ENCODE data around the gene CDV3. TPM values are rescaled to one million over a fixed set of nuclear protein-coding genes. Genes with fewer than 3 reads are reported as not detected.
A peak's percentile ranks its signal among the peaks of the same experiment; 100 is the strongest.

CDV3 gene
- total RNA-seq, 8 experiments from 2014 or later: 77.4 to 233 (median 121) TPM

- H3K4me3 ChIP-seq: no peak overlapping the region
- in situ Hi-C loops (cut with MboI; ENCODE audit: low pct_unique_long_range_greater_than_20kb in 2 of 9, low sequenced_read_pairs in 9 of 9, unreplicated experiment in 9 of 9): loop anchor here in 1 of 9 experiments (25.0 kb wide), 1 partner anchor 856 kb away; no protein-coding TSS in a partner anchor
- ATAC-seq (replicated peaks in 6 of 8): peak in 2 of 8 experiments; percentile 50
- no peak overlapping the region for H3K27ac ChIP-seq
- no peaks in the 10 kb centered on the region for H3K4me1 ChIP-seq (replicated peaks in 1 of 2)
- 40 to 100% (median 80%) methylated on average over 1 to 5 of the region's 5 CpGs; no CpG with 5 or more reads in 3 of the 10 experiments for WGBS, 10 experiments
Measured at GRCh38 chr3:133592843-133593242, 19.4 kb downstream of the CDV3 start.

- Histone ChIP-seq H3K4me3 (no peak overlapping the region), H3K27ac (no peak overlapping the region), H3K4me1 (replicated peaks in 1 of 2) (no peaks in the 10 kb centered on the region)
- no peak for ATAC-seq (replicated peaks in 6 of 8)
- WGBS, 10 experiments: 75 to 94% (median 80%) methylated on average over 1 to 2 of the region's 2 CpGs; no CpG with 5 or more reads in 3 of the 10 experiments
- in situ Hi-C loops (cut with MboI; ENCODE audit: low pct_unique_long_range_greater_than_20kb in 2 of 9, low sequenced_read_pairs in 9 of 9, unreplicated experiment in 9 of 9): loop anchor here in 1 of 9 experiments (25.0 kb wide), 1 partner anchor 856 kb away; no protein-coding TSS in a partner anchor
Measured at GRCh38 chr3:133593243-133593642, 19.8 kb downstream of the CDV3 start.

GRCh38 chr3:133595341-133595740 lies 21.9 kb downstream of the CDV3 start:
- in situ Hi-C loops (cut with MboI; ENCODE audit: low pct_unique_long_range_greater_than_20kb in 2 of 9, low sequenced_read_pairs in 9 of 9, unreplicated experiment in 9 of 9): loop anchor here in 1 of 9 experiments (25.0 kb wide), 1 partner anchor 858 kb away; no protein-coding TSS in a partner anchor
- no peak overlapping the region for H3K4me3 ChIP-seq
- ATAC-seq (replicated peaks in 6 of 8): no peak
- no peaks in the 10 kb centered on the region for H3K4me1 ChIP-seq (replicated peaks in 1 of 2)
- no peak overlapping the region for H3K27ac ChIP-seq
- WGBS, 10 experiments: 40 to 100% (median 100%) methylated on average over 1 of the region's 1 CpG; no CpG with 5 or more reads in 3 of the 10 experiments

GRCh38 chr3:133598405-133598804 lies 24.9 kb downstream of the CDV3 start:
- no peak for ATAC-seq (replicated peaks in 6 of 8)
- Histone ChIP-seq H3K4me3 (no peak overlapping the region), H3K4me1 (replicated peaks in 1 of 2) (no peaks in the 10 kb centered on the region), H3K27ac (no peak overlapping the region)
- in situ Hi-C loops (cut with MboI; ENCODE audit: low pct_unique_long_range_greater_than_20kb in 2 of 9, low sequenced_read_pairs in 9 of 9, unreplicated experiment in 9 of 9): loop anchor here in 1 of 9 experiments (25.0 kb wide), 1 partner anchor 861 kb away; no protein-coding TSS in a partner anchor
- 63 to 100% (median 95%) methylated on average over 2 to 3 of the region's 3 CpGs for WGBS, 10 experiments

- 75 to 100% (median 86%) methylated on average over 1 to 2 of the region's 2 CpGs; no CpG with 5 or more reads in 5 of the 10 experiments for WGBS, 10 experiments
- peak in 2 of 8 experiments; percentile 25 to 32 for ATAC-seq (replicated peaks in 6 of 8)
- in situ Hi-C loops (cut with MboI; ENCODE audit: low pct_unique_long_range_greater_than_20kb in 2 of 9, low sequenced_read_pairs in 9 of 9, unreplicated experiment in 9 of 9): loop anchor here in 1 of 9 experiments (25.0 kb wide), 1 partner anchor 862 kb away; no protein-coding TSS in a partner anchor
Measured at GRCh38 chr3:133599280-133599679, 25.8 kb downstream of the CDV3 start.

GRCh38 chr3:133600572-133601081 lies 27.1 kb downstream of the CDV3 start:
- in situ Hi-C loops (cut with MboI; ENCODE audit: low pct_unique_long_range_greater_than_20kb in 2 of 9, low sequenced_read_pairs in 9 of 9, unreplicated experiment in 9 of 9): no loop called here
- Histone ChIP-seq H3K4me3 (no peak overlapping the region), H3K27ac (no peak overlapping the region), H3K4me1 (replicated peaks in 1 of 2) (no peaks in the 10 kb centered on the region)
- 100% methylated on average over 1 of the region's 1 CpG; no CpG with 5 or more reads in 5 of the 10 experiments for WGBS, 10 experiments
- ATAC-seq (replicated peaks in 6 of 8): peak in 1 of 8 experiments; percentile 93

More at GRCh38 chr3:133599280-133599679, 25.8 kb downstream of the CDV3 start:
- no peak overlapping the region for H3K4me3 ChIP-seq
- no peaks in the 10 kb centered on the region for H3K4me1 ChIP-seq (replicated peaks in 1 of 2)
- no peak overlapping the region for H3K27ac ChIP-seq

- Histone ChIP-seq H3K4me1 (replicated peaks in 1 of 2) (no peaks in the 10 kb centered on the region), H3K27ac (no peak overlapping the region), H3K4me3 (no peak overlapping the region)
- WGBS, 10 experiments: 90 to 100% (median 100%) methylated on average over 1 of the region's 1 CpG; no CpG with 5 or more reads in 2 of the 10 experiments
- ATAC-seq (replicated peaks in 6 of 8): no peak
- in situ Hi-C loops (cut with MboI; ENCODE audit: low pct_unique_long_range_greater_than_20kb in 2 of 9, low sequenced_read_pairs in 9 of 9, unreplicated experiment in 9 of 9): no loop called here
Measured at GRCh38 chr3:133606342-133606741, 32.9 kb downstream of the CDV3 start.

GRCh38 chr3:133606902-133607301 lies 33.4 kb downstream of the CDV3 start:
- in situ Hi-C loops (cut with MboI; ENCODE audit: low pct_unique_long_range_greater_than_20kb in 2 of 9, low sequenced_read_pairs in 9 of 9, unreplicated experiment in 9 of 9): no loop called here
- ATAC-seq (replicated peaks in 6 of 8): no peak
- WGBS, 10 experiments: 80 to 100% (median 96%) methylated on average over 1 to 4 of the region's 4 CpGs
- H3K4me3 ChIP-seq: no peak overlapping the region
- no peaks in the 10 kb centered on the region for H3K4me1 ChIP-seq (replicated peaks in 1 of 2)
- H3K27ac ChIP-seq: no peak overlapping the region

GRCh38 chr3:133607816-133608215 lies 34.3 kb downstream of the CDV3 start:
- in situ Hi-C loops (cut with MboI; ENCODE audit: low pct_unique_long_range_greater_than_20kb in 2 of 9, low sequenced_read_pairs in 9 of 9, unreplicated experiment in 9 of 9): no loop called here
- Histone ChIP-seq H3K27ac (no peak overlapping the region), H3K4me1 (replicated peaks in 1 of 2) (no peaks in the 10 kb centered on the region), H3K4me3 (no peak overlapping the region)
- WGBS, 10 experiments: 83 to 100% (median 100%) methylated on average over 1 of the region's 1 CpG; no CpG with 5 or more reads in 2 of the 10 experiments
- no peak for ATAC-seq (replicated peaks in 6 of 8)

- in situ Hi-C loops (cut with MboI; ENCODE audit: low pct_unique_long_range_greater_than_20kb in 2 of 9, low sequenced_read_pairs in 9 of 9, unreplicated experiment in 9 of 9): no loop called here
- Histone ChIP-seq H3K27ac (no peak overlapping the region), H3K4me1 (replicated peaks in 1 of 2) (no peaks in the 10 kb centered on the region), H3K4me3 (no peak overlapping the region)
- WGBS, 10 experiments: 17 to 100% (median 84%) methylated on average over 1 to 2 of the region's 2 CpGs; no CpG with 5 or more reads in 1 of the 10 experiments
- ATAC-seq (replicated peaks in 6 of 8): peak in 2 of 8 experiments; percentile 67 to 72
Measured at GRCh38 chr3:133608388-133608787, 34.9 kb downstream of the CDV3 start.

- Histone ChIP-seq H3K4me3 (no peak overlapping the region), H3K27ac (no peak overlapping the region), H3K4me1 (replicated peaks in 1 of 2) (no peaks in the 10 kb centered on the region)
- no peak for ATAC-seq (replicated peaks in 6 of 8)
- in situ Hi-C loops (cut with MboI; ENCODE audit: low pct_unique_long_range_greater_than_20kb in 2 of 9, low sequenced_read_pairs in 9 of 9, unreplicated experiment in 9 of 9): no loop called here
Measured at GRCh38 chr3:133610031-133610430, 36.5 kb downstream of the CDV3 start.

GRCh38 chr3:133611534-133611933 lies 38.0 kb downstream of the CDV3 start:
- 80 to 100% (median 96%) methylated on average over 1 to 2 of the region's 2 CpGs; no CpG with 5 or more reads in 3 of the 10 experiments for WGBS, 10 experiments
- Histone ChIP-seq H3K4me3 (no peak overlapping the region), H3K27ac (no peak overlapping the region), H3K4me1 (replicated peaks in 1 of 2) (no peaks in the 10 kb centered on the region)
- in situ Hi-C loops (cut with MboI; ENCODE audit: low pct_unique_long_range_greater_than_20kb in 2 of 9, low sequenced_read_pairs in 9 of 9, unreplicated experiment in 9 of 9): no loop called here
- ATAC-seq (replicated peaks in 6 of 8): no peak

GRCh38 chr3:133620066-133620784 lies 46.7 kb downstream of the CDV3 start:
- no peak for ATAC-seq (replicated peaks in 6 of 8)
- WGBS, 10 experiments: 86 to 100% (median 95%) methylated on average over 5 to 11 of the region's 13 CpGs; no CpG with 5 or more reads in 1 of the 10 experiments
- H3K27ac ChIP-seq: no peak overlapping the region
- H3K4me3 ChIP-seq: no peak overlapping the region
- in situ Hi-C loops (cut with MboI; ENCODE audit: low pct_unique_long_range_greater_than_20kb in 2 of 9, low sequenced_read_pairs in 9 of 9, unreplicated experiment in 9 of 9): no loop called here
- no peaks in the 10 kb centered on the region for H3K4me1 ChIP-seq (replicated peaks in 1 of 2)
